Thymus (tissue), 11 donors: ENCODE data around the gene COL23A1. TPM values are rescaled to one million over a fixed set of nuclear protein-coding genes. Genes with fewer than 3 reads are reported as not detected.

Experiments
- DNase-seq, 9 donors: peaks; one replicate each; pipeline ENCODE4 v3.0.0-alpha.2; 2013; ENCODE audit warnings: low spot score in 9 of 9, low read depth in 6 of 9, missing footprints in 1 of 9
- H3K27ac ChIP-seq, 2 donors: one replicate each; pipeline ENCODE4 v1.5.1; 2013; ENCODE audit warnings: control low read depth in 1 of 2, low read depth in 1 of 2, low read length in 1 of 2, mild to moderate bottlenecking in 1 of 2, moderate library complexity in 1 of 2
- H3K27me3 ChIP-seq, 2 donors: one replicate each; pipeline ENCODE4 v1.5.1; 2013; ENCODE audit warnings: low read length in 1 of 2; ENCODE audit not compliant: control insufficient read depth in 2 of 2, insufficient read depth in 1 of 2
- H3K36me3 ChIP-seq, 2 donors: one replicate each; pipeline ENCODE4 v1.5.1; 2013; ENCODE audit warnings: low read length in 1 of 2, mild to moderate bottlenecking in 1 of 2, moderate library complexity in 1 of 2; ENCODE audit not compliant: control insufficient read depth in 2 of 2, insufficient read depth in 2 of 2
- H3K4me1 ChIP-seq, 2 donors: one replicate each; pipeline ENCODE4 v1.5.1; 2013; ENCODE audit warnings: low read length in 2 of 2; ENCODE audit not compliant: control insufficient read depth in 2 of 2, insufficient read depth in 2 of 2
- H3K4me3 ChIP-seq, 2 donors: one replicate each; pipeline ENCODE4 v1.5.1; 2013; ENCODE audit warnings: low read length in 2 of 2, control low read depth in 1 of 2, mild to moderate bottlenecking in 1 of 2
- H3K9me3 ChIP-seq, 2 donors: one replicate each; pipeline ENCODE4 v1.5.1; 2013; ENCODE audit warnings: low read length in 1 of 2, mild to moderate bottlenecking in 1 of 2; ENCODE audit not compliant: control insufficient read depth in 2 of 2, insufficient read depth in 1 of 2
- WGBS: extraction: QIAGEN DNeasy Blood & Tissue Kit; methylation state at CpG from one replicate; pipeline ENCODE4 v1.1.7; 2013; 5-methylcytosine and 5-hydroxymethylcytosine counted together
- polyA plus RNA-seq: library from polyadenylated mRNA; stranded (reverse); fragments of 200-250 nt; gene quantifications from one replicate; pipeline ENCODE4 v1.2.3, GENCODE V29; 2013
- total RNA-seq: library from RNA; stranded (reverse); fragments of 120-200 nt; gene quantifications from one replicate; pipeline ENCODE4 v1.2.4, GENCODE V29; 2013
- donor health status: healthy.

The COL23A1 gene
- total and polyA plus RNA-seq, 2 donors = 1.5 to 2.6 TPM

DNA sequence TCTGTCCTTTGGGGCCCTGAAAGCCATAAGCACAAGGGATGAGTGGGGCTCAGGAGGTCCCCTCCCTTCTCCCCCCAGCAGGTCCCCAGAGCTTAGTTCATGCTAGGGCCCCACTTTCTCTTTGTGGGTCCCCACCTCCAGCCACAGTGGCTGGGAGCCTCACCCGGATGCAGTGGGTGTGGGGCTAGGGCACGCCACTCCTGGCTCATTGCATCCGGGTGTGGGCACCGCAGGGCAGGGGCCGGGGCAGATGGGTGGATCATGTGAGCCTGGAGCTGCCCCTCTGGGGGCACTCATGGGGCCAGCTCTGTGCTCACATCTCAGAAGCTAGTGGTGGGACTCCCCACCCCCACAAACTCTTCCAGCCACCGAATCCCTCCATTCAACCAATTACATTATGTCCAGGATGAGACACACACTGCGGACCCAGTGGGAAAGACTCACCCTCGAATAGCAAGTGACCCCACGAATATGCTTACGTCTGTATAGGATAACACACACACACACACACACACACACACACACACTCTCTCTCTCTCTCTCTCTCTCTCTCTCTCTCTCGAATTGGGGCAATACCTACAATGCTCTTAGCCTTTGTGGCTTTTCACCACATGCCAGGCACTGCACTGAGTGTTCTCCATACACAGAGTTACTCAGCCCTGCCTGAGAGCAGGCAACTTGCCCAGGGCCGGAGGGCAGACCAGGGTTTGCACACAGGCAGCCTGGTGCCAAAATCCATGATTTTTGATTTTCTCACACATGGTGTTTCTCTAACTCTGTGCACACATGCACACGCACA lies 340.8 kb downstream of the COL23A1 start:
- H3K27me3 ChIP-seq = no peaks in the 10 kb centered on the region
- peak in 2 of 9 donors; percentile 24 to 53 for DNase-seq
- no peaks in the 10 kb centered on the region for H3K36me3 ChIP-seq
- 56% methylated on average over 13 of the region's 13 CpGs for WGBS
- no peak overlapping the region for H3K4me3 ChIP-seq
- peaks cover 2 to 10% of the 10 kb centered on the region in 2 donors for H3K4me1 ChIP-seq
- H3K27ac ChIP-seq = no peak overlapping the region
- no peaks in the 10 kb centered on the region for H3K9me3 ChIP-seq

DNA sequence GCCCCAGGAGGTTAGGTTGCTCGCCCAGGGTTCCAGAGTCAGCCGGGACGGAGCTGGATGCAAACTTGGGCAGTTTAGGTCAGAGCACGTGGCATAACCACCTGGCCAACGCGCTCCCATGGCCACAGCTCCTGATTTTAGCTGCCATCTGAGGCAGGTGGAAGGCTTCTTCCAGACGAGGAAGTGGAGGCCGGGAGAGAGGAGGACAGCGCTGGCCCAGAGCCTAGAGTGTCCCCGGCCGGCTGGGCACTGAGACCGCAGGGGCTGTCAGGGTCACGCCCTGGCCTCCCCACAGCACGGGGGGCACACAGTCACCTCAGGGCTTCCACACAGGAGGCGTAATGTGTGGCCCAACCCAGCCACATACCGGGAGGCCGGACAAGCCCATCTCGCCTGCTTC lies 341.4 kb downstream of the COL23A1 start:
- H3K27me3 ChIP-seq = no peaks in the 10 kb centered on the region
- DNase-seq = no peak
- H3K36me3 ChIP-seq = no peaks in the 10 kb centered on the region
- WGBS = 96% methylated on average over 18 of the region's 18 CpGs
- no peak overlapping the region for H3K27ac ChIP-seq
- no peak overlapping the region for H3K4me3 ChIP-seq
- H3K9me3 ChIP-seq = no peaks in the 10 kb centered on the region
- peaks cover 2 to 10% of the 10 kb centered on the region in 2 donors for H3K4me1 ChIP-seq

DNA sequence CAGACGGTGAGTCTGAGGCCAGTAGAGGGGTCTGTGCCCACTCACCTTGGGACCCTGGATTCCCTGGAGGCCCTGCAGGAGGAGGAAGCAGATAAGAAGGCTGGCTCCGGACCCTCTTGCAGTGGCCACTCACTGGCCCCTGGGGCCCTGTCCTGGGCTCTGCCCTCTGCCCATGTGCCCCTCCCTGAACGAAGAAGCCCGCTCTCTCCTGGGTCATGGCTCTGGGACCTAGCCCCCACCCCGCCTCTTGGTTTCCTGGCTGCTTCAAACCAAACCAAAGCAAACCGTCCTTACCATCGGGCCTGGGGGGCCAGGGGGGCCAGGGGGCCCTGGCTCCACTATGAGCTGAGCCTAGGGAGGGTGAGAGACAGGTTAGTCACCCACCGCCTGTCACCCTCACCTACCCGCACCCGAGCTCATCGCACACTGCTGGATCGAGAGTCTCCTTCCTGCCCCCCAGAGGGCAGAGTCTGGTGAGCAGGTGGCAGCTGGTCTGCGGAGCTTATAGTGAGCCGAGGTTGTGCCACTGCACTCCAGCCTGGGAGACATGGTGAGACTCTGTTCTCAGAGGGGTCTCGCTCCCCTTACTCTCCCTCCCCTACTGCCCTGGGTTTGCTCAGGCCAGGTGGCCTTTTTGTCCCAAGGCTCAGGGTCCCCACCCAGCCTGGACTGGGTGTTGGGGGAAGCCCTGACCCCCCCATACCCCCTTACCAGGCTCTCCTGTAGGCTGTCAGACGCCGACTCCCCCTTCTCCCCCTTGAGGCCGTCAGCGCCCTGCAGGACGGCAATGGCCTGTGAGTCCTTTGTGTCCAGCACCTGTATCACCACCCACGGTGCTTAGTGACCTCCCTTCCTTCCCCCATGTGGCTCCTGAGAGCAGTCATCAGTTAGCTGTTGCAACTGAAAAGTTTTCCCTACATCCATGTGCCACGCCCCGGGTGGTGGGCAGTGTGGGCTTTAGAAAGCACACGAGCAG lies 342.4 kb downstream of the COL23A1 start:
- 61% methylated on average over 24 of the region's 24 CpGs for WGBS
- Histone ChIP-seq H3K4me1 (peaks cover 2 to 10% of the 10 kb centered on the region in 2 donors), H3K27me3 (no peaks in the 10 kb centered on the region), H3K4me3 (no peak overlapping the region), H3K36me3 (no peaks in the 10 kb centered on the region), H3K9me3 (no peaks in the 10 kb centered on the region), H3K27ac (no peak overlapping the region)
- DNase-seq = peak in 2 of 9 donors; percentile 34 to 56

DNA sequence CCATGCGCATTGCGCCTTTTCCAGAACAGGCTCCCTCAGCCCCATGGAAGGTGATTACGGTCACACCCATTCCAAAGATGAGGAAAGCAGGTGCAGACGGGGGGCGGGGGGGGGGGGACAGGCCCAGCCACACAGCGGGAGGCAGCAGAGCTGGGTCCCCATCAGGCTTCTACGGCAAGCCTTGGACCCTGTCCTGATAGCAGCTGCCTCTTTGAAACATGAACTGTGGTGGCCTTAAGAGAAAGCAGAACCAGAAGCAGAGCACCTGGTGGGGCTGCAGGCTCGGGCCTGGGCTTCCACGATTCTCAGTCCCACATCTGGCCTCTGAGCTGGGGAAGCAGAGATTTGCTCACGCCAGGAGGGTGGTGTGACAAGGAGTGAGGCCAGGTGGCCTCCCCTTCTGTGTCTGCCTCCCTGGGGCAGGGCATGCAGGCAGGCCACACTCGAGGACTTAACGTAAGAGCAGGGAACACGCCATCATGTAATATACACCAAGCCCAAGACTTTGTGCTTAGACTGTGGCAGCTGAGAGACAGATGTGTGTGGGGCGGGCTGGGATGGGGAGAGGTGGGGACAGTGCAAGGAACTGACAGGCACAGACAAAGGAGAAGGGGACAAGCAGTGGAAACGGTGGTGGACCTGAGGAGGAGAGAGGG lies 343.4 kb downstream of the COL23A1 start:
- Histone ChIP-seq H3K9me3 (no peaks in the 10 kb centered on the region), H3K27me3 (no peaks in the 10 kb centered on the region), H3K4me3 (no peak overlapping the region), H3K4me1 (peaks cover 2 to 11% of the 10 kb centered on the region in 2 donors), H3K36me3 (no peaks in the 10 kb centered on the region), H3K27ac (no peak overlapping the region)
- WGBS = 72% methylated on average over 15 of the region's 15 CpGs
- DNase-seq = no peak

DNA sequence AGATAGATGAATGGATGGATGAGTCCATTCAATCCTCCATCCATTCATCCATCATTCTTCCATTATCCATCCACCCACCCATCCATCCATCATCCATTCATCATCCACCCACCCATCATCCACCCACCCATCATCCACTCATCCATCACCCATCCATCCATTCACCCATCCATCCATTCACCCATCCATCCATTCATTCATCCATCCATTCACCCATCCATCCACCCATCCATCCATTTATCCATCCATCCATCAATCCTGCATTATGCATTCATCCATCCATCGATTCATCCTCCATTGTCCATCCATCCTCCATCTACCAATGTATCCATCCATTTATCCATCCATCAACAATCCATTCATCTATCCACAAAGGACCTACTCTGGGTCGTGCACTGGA lies 344.8 kb downstream of the COL23A1 start:
- Histone ChIP-seq H3K27ac (no peak overlapping the region), H3K36me3 (no peaks in the 10 kb centered on the region), H3K27me3 (no peaks in the 10 kb centered on the region), H3K4me1 (peaks cover 10 to 24% of the 10 kb centered on the region in 2 donors), H3K9me3 (no peaks in the 10 kb centered on the region), H3K4me3 (no peak overlapping the region)
- DNase-seq = no peak
- 98% methylated on average over 2 of the region's 2 CpGs for WGBS

DNA sequence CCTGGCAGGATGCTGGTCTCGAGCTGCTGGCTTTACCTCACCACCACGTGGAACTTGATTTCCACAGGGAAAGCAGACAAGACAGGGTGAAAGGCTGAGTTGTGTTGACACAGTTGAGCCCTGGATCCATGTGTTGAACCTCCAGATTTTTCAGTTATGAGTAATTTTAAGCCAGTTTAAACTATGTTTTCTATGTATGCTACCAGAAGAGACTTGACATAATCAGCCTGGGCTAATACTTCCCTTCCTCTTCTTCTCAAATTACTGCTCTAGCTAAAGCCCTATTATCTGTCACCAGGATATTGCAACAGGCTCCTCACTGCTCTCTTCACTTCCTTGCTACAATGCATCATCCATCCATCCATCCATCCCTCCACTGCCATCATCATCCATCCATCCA lies 345.6 kb downstream of the COL23A1 start:
- DNase-seq = no peak
- no peak overlapping the region for H3K4me3 ChIP-seq

DNA sequence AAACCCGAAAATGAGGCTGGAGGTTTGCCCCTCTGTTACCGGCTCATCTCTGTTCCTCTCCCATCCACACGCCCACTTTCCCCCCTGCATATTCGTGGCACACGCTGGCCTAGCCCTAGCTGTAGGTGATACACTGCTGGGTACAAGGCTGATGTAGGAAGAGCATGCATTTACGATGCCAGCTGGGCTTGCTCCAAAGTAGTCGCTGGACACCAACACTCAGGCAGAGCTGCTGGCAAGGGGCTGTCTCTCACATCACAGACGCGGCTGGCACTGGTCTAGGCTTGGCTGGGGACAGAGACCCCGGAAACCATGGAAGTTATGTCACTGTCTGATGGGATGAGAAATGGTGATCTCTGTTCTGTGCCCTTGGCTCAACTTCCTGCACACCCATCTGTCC lies 347.8 kb downstream of the COL23A1 start:
- H3K27me3 ChIP-seq = no peaks in the 10 kb centered on the region
- no peaks in the 10 kb centered on the region for H3K36me3 ChIP-seq
- 95% methylated on average over 10 of the region's 10 CpGs for WGBS
- peaks cover 12 to 42% of the 10 kb centered on the region in 2 donors for H3K4me1 ChIP-seq
- no peak overlapping the region for H3K4me3 ChIP-seq
- no peaks in the 10 kb centered on the region for H3K9me3 ChIP-seq
- no peak overlapping the region for H3K27ac ChIP-seq
- DNase-seq = no peak

More for the DNA sequence above, 345.6 kb downstream of the COL23A1 start:
- no peak overlapping the region for H3K27ac ChIP-seq
- no peaks in the 10 kb centered on the region for H3K36me3 ChIP-seq
- peaks cover 14 to 28% of the 10 kb centered on the region in 2 donors for H3K4me1 ChIP-seq
- no peaks in the 10 kb centered on the region for H3K27me3 ChIP-seq
- 97% methylated on average over 2 of the region's 2 CpGs for WGBS
- H3K9me3 ChIP-seq = no peaks in the 10 kb centered on the region

DNA sequence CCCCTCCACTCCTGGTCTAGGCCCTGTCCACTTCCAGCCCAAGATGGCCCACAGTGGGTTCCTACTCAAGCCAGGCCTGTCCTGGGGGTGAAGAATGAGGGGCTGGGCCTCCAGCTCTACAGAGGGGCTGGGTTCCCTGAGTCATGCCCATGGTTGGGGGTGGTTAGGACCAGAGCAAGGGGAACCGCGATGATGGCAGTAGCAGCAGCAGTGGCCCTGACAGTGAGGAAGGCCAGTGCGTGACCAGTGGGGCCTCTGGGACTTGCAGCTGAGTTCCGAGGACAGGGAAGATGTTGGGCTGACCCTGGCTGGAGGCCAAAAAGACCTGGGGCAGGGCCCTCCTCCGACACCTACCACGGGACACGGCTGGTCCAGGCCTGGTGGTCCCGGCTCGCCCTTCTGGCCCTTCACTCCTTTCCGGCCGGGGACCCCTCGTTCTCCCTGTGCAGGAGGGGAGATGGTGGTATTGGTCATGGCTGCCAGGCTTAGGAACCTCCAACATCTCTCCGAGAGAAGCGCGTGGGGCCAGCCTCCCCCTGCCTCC lies 348.4 kb downstream of the COL23A1 start:
- no peaks in the 10 kb centered on the region for H3K36me3 ChIP-seq
- peak overlapping the region in 1 of 2 donors; percentile 31 for H3K27ac ChIP-seq
- H3K27me3 ChIP-seq = no peaks in the 10 kb centered on the region
- H3K4me3 ChIP-seq = no peak overlapping the region
- no peak for DNase-seq
- WGBS = 76% methylated on average over 15 of the region's 15 CpGs
- peaks cover 12 to 47% of the 10 kb centered on the region in 2 donors for H3K4me1 ChIP-seq
- H3K9me3 ChIP-seq = no peaks in the 10 kb centered on the region
